HepG2 (cell line): ENCODE data around the gene FN1. TPM values are rescaled to one million over a fixed set of nuclear protein-coding genes. Genes with fewer than 3 reads are reported as not detected.

Experiments
- CBX2 ChIP-seq, 2 experiments: fragments of 200-600 bp in 1 of 2; sonication (generic); formaldehyde crosslinking in 1 of 2; IDR thresholded peaks; 2 replicates each; pipeline versions ENCODE4 v1.7.0 to v1.8.1; 2018 to 2022; ENCODE audit warnings: low read depth in 2 of 2, low read length in 1 of 2, mild to moderate bottlenecking in 1 of 2, missing genetic modification reagents in 1 of 2
- ELF3 ChIP-seq: IDR thresholded peaks from 2 replicates; pipeline ENCODE4 v1.6.1; 2016; ENCODE audit warnings: missing genetic modification reagents, missing compliant biosample characterization
- ELK4 ChIP-seq: sonication (generic); formaldehyde crosslinking; IDR thresholded peaks from 2 replicates; pipeline ENCODE4 v1.9.0; 2021; ENCODE audit warnings: missing genetic modification reagents, borderline replicate concordance
- MED1 ChIP-seq: sonication (generic); formaldehyde crosslinking; IDR thresholded peaks from 2 replicates; pipeline ENCODE4 v1.4.0; 2020; ENCODE audit warnings: missing genetic modification reagents
- MIER3 ChIP-seq: IDR thresholded peaks from 2 replicates; pipeline ENCODE4 v1.6.1; 2016; ENCODE audit warnings: missing compliant biosample characterization, borderline replicate concordance
- RBFOX2 ChIP-seq: fragments of 200-400 bp; formaldehyde crosslinking; IDR thresholded peaks from 2 replicates; pipeline ENCODE4 v1.6.1; 2017; ENCODE audit warnings: low read depth, mild to moderate bottlenecking, low read length
- SOX13 ChIP-seq, 3 experiments: fragments of 450-650 bp in 1 of 3; sonication (generic) in 1 of 3; formaldehyde crosslinking in 1 of 3; IDR thresholded peaks in 2 of 3; conservative IDR thresholded peaks in 1 of 3; 2 replicates each; pipeline versions ENCODE4 v1.5.0 to v1.6.1; 2016 to 2020; ENCODE audit warnings: antibody characterized with exemption in 1 of 3, mild to moderate bottlenecking in 1 of 3, missing compliant biosample characterization in 1 of 3, missing genetic modification reagents in 1 of 3, moderate library complexity in 1 of 3
- SOX5 ChIP-seq: IDR thresholded peaks from 2 replicates; pipeline ENCODE4 v1.6.1; 2016; ENCODE audit warnings: borderline replicate concordance
- STAG1 ChIP-seq: sonication (generic); formaldehyde crosslinking; IDR thresholded peaks from 2 replicates; pipeline ENCODE4 v1.4.0; 2020; ENCODE audit warnings: missing genetic modification reagents
- ZFP90 ChIP-seq: sonication (generic); formaldehyde crosslinking; IDR thresholded peaks from 2 replicates; pipeline ENCODE4 v1.8.0; 2022; ENCODE audit warnings: missing genetic modification reagents, mild to moderate bottlenecking, inconsistent platforms, borderline replicate concordance
- ZNF563 ChIP-seq: sonication (generic); formaldehyde crosslinking; IDR thresholded peaks from 2 replicates; pipeline ENCODE4 v1.8.0; 2022; ENCODE audit warnings: mild to moderate bottlenecking, moderate library complexity, missing genetic modification reagents
- ZNF570 ChIP-seq: sonication (generic); formaldehyde crosslinking; IDR thresholded peaks from 2 replicates; pipeline ENCODE4 v1.4.0; 2020; ENCODE audit warnings: mild to moderate bottlenecking, missing genetic modification reagents, borderline replicate concordance
- ZNF652 ChIP-seq: IDR thresholded peaks from 2 replicates; pipeline ENCODE4 v1.6.1; 2016; ENCODE audit warnings: low read depth, borderline replicate concordance
- polyA plus RNA-seq, 8 experiments: library from polyadenylated mRNA; depleted of rRNA in 3 of 8; stranded (reverse) in 7 of 8; unstranded in 1 of 8; fragments of >200 nt; fragmentation: Illumina TruSeq in 4 of 8; extraction: Trizol in 4 of 8; gene quantifications; 2 replicates each; pipeline versions ENCODE4 v1.2.1 to v1.2.3, GENCODE V29; 2011 to 2016; ENCODE audit warnings: low read depth in 4 of 8, missing spikeins in 1 of 8, mixed read lengths in 1 of 8; ENCODE audit not compliant: insufficient read depth in 1 of 8
- total RNA-seq, 5 experiments: library from RNA; depleted of rRNA; stranded (reverse); fragments of >200 nt; fragmentation: Illumina TruSeq; extraction: Trizol; gene quantifications; 2 replicates each; pipeline ENCODE4 v1.2.3, GENCODE V29; 2016; ENCODE audit warnings: low read depth in 1 of 5

The FN1 gene
- total and polyA plus RNA-seq, 2 of the 13 experiments (the other 11 are each of a cell fraction or from before 2014, with no cell fraction given): 1,847 to 6,471 TPM

GRCh38 chr2:215454519-215455246 is 18.8 kb upstream of the FN1 start (continued):
- TF ChIP-seq MIER3 (0 out of 2 replicates have a peak, but pooled peaks have one; percentile 24), ZNF652 (peak; percentile 82), ZNF563 (CRISPR knock-in tag) (no peak), ELK4 (CRISPR knock-in tag) (no peak), STAG1 (CRISPR knock-in tag) (peak; percentile 86), MED1 (CRISPR knock-in tag) (peak; percentile 70), ZFP90 (CRISPR knock-in tag) (no peak), ELF3 (0 out of 2 replicates have a peak, but pooled peaks have one; percentile 25), CBX2 (IDR thresholded peaks at IDR 0.05; ENCODE audit: low read depth, low read length) (no peak), CBX2 (CRISPR knock-in tag; IDR thresholded peaks at IDR 0.05; ENCODE audit: low read depth) (no peak), ZNF570 (CRISPR knock-in tag) (no peak), SOX5 (peak; percentile 58; the same call in 1 of the 2 replicates), SOX13 (IDR thresholded peaks at IDR 0.05) (no peak), SOX13 (CRISPR knock-in tag; conservative IDR thresholded peaks at IDR 0.05 in 1 of 2, IDR thresholded peaks at IDR 0.05 in 1 of 2) (peak in 1 of 2 experiments; percentile 73; a peak in 2 of 4 replicates), RBFOX2 (no peak)
